Umbilical cord (tissue), 2 donors: Measurements from ENCODE around the gene CD164L2. TPM values are rescaled to one million over a fixed set of nuclear protein-coding genes. Genes with fewer than 3 reads are reported as not detected.
"Not testable (repeated sequence)": the region's sequence is repeated elsewhere in the genome, so short reads cannot be mapped to it uniquely, and the experiment has no call there.

Source experiments
- DNase-seq: peaks from one replicate; pipeline ENCODE4 v3.0.0-alpha.2; 2015; ENCODE audit warnings: low spot score
- total RNA-seq: library from RNA; depleted of rRNA; stranded (reverse); fragments of >200 nt; gene quantifications from one replicate; pipeline ENCODE4 v1.2.3, GENCODE V29; 2014; ENCODE audit warnings: low replicate concordance; ENCODE audit not compliant: insufficient read depth

CD164L2 gene
- total RNA-seq, 1 donor from 2014 or later: not detected

DNA sequence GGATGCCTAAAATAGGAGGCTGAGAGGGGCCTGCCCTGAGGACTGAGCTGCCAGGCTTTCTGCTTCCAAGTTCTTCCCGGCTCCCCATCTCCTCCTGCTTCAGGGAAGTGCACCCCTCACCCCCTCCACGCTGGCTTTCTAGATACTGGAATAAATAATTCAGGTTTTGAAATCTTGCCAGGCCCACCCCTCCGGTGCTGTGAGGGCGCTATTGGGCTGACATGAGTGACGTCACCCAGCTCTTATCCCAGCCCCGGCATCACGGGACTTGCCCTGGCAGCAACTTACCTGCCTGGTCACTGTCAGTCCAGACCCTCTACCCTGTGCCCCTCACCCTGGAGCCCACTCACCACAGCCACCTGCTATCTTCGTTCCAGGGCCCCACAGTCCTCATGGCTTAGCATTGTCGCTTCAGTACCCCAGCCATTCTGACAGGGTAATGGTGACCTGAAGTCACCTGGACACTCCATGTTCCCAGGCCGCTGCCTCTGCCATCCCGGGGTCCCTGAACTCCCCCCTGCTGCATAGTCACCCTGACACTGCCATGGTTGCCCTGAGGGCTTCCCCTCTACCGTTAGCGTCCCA is 8.5 kb upstream of the CD164L2 start:
- peak; percentile 63 for DNase-seq

DNA sequence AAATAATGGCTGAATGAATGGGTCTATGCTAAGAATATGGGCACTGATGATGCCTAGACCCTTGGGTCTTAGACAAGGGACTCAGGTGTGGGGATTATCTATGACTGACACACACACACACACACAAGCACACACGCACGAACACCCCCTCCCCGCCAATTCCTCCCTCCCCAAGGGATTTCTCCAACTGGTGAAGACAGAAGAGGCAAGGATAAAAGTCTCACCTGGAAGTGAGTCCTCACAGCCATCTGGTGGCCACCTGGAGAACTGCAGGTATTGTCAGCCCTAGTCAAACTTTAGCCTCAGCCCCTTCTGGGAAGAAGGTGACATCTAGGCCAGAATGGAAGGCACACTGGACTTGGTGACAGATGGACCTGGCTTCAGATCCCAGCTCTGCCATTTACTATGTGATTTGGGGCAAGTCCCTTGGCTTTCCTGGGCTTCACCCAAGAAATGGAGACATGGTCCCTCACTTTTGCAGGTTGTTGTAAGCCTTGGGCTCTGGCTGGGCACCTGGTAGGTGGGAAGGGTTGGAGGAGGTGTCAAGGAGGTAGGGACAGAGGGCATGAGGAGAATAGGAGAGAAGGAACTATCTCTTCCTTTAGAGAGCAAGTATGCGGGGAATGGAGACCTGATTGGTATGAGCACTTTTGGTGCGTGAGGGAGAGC is 5.3 kb upstream of the CD164L2 start:
- no peak for DNase-seq

DNA sequence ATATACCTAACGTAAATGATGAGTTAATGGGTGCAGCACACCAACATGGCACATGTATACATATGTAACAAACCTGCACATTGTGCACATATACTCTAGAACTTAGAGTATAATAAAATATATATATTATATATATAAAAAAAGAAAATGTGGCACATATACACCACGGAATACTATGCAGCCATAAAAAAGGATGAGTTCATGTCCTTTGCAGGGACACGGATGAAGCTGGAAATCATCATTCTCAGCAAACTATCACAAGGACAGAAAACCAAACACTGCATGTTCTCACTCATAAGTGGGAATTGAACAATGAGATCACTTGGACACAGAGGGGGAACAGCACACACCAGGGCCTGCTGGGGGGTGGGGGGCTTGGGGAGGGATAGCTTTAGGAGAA is 1.7 kb upstream of the CD164L2 start:
- DNase-seq: not testable (repeated sequence)

DNA sequence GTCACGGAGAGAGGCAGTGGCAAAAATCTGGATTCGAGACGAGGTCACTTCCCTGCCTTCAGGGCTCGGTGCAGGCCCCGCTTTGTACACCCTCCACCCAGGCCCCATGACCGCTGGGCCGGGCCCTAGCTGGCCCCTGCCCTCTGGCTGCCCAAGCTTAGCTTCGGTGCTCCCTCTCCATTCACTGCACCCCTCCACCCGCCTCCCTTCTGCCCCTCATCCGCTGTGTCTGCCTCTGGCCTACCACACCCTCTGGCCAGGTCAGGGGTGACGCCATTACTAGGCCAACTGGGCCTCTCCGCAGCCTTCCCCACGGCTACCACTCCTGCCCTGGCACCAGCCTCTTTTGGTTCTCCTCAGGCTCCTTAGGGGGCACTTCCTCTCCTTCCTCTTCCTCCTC is 528 bp upstream of the CD164L2 start:
- no peak for DNase-seq

DNA sequence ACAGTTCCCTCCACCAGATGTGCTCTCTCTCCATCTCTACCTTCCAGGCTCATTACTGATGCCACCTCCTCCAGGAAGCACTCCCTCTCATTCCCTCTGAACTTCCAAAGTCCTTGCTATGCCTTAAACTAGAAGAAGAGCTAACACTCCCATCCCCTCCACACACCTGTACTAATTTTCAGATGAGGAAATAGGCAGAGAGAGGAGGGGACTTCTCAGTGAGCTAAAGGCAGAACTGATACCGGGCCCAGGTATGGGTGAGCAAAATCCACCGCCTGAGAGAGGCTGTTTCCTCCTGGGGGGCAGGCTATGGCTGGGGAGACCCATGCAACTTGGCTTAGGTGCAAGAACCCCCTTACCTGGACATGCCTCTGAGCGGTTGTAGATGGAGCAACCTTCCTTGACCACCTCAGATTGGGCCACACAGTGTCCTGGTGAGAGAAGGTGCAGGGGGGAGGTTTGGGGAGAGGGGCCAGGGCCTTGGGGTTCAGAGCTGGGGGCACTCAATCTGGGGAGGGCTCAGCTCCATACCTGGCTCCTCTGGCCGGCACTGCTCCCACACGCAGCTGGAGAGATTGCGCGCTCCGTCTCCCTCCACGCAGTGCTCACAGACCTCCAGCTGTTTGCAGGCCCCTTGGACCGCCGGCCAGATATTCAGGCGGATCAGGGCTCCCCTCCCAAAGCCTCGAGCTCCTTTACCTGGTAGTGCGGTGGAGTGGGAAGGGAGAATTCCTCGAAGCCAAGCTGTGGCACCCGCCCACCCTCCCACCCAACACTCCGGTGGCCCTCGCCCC is 967 bp downstream of the CD164L2 start:
- no peak for DNase-seq

DNA sequence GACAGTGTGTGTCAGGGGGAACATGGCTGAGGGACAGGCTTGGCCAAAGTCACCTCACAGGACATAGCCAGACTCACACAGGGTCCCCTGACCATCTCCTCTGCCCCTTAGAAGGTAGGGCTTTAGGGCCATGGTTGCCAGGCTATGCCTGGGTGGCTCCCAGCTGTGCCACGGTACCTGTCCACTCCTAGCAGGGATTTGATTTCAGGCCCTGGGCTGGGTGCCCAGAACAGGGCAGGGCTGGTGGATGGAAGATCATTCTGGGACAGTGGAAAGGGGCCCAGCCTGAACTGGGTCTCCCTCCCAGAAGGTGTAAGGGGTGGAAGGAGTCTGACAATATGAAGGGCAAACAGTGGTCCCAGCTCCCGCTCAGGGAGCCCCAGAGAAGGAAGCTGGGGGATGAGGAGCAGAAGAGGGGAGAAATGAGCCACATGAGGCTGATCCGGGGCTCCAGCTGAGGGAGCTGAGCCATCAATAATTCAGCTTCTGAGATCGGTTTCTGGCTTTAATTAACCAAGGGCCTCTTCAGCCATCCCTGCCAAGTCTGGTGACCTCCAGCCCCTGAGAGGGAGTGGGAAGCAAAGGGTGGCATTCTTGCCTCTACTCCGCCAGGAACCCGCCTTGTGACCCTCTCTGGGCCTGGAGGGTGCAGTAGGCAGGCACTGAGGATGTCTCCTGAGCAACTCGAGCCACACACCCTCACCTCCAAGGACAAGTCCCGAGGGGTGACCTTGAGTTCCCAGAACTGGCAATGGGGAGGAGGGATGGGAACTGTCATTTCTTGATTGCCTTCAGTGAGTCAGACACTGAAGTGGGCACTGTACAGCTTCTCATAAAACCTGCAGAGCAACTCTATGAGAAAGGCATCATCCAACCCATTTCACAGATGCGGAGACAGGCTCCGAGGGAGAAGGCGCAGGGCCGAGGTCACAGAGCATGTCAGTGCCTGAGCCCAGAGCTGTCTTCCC is 2.1 kb downstream of the CD164L2 start:
- no peak for DNase-seq

DNA sequence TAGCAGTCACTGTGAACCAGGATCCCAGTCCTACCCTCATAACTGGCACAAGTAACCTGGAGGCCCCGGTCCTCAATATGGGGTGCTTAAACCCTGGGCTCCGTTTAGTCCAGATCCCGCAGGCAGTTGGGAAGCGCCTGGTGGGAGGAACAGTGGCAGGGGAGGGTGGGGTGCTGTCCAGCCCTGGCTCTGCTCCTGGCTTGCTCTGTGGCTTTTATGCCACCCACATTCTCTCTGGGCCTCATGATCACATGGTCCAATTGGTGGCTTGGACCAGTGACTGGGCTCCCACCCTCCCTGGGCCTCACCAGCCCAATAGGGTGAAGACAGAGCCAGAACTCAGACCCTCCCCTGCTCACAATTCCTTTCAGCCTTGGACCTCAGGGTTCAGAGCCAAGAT is 2.9 kb downstream of the CD164L2 start:
- no peak for DNase-seq

DNA sequence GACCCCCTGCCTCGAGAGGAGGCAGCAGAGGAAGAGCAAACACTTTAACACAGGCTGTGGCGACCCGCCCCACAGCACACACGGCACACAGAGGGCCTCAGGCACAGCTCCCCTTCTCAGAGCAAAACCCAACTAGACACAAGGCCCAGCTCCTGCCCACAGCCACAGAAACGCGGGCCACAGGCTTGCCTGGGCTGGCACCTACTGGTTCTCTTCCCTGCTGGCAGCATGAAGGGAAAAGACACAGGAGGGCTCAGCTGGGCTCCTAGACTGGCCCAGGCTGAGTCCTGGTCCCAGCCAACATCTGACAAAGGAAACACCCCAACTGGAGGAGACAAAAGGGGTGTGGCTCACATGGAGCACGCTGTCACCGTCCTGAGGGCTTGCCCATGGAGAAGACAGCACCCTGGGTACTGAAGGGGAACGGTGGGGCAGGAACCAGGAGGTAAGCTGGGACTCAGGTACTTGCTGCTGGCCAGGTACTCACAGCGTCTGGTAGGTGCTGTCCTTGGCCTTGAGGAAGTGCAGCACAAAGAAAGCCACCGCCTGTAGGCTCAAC is 3.5 kb downstream of the CD164L2 start:
- DNase-seq: no peak

DNA sequence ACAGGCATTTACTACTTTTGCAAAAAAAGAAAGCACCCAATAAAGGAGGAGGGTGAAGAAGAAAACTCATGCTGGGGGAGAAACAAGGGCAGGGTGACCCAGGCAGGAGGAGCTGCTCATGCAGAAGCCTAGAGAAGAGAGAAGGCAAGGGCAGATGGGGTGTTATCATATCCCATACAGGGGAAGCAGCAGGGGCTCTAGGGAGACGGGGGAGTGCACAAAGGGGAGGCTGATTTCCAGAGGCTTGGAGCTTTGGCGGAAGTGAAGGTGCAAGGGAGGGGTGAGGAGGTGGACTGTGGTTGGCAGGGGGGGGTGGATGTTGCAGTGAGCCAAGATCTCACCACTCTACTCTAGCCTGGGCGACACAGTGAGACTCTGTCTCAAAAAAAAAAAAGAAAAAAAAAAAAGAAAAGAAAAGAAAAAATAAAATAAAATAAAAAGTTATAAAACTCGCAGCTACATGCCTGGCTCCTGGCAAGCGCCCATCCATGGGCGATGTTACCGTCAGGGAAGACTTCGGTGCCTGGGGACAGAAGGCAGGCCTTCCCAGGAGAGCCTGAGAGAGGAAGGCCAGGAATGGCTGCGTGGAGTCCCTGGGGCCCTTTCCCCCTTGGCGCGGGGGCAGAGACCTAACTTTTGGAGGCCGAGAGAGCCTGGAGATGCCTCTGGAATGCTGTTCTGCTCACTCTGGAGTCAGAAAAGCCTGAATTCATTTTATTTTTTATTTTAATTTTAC is 5.2 kb downstream of the CD164L2 start:
- no peak for DNase-seq

DNA sequence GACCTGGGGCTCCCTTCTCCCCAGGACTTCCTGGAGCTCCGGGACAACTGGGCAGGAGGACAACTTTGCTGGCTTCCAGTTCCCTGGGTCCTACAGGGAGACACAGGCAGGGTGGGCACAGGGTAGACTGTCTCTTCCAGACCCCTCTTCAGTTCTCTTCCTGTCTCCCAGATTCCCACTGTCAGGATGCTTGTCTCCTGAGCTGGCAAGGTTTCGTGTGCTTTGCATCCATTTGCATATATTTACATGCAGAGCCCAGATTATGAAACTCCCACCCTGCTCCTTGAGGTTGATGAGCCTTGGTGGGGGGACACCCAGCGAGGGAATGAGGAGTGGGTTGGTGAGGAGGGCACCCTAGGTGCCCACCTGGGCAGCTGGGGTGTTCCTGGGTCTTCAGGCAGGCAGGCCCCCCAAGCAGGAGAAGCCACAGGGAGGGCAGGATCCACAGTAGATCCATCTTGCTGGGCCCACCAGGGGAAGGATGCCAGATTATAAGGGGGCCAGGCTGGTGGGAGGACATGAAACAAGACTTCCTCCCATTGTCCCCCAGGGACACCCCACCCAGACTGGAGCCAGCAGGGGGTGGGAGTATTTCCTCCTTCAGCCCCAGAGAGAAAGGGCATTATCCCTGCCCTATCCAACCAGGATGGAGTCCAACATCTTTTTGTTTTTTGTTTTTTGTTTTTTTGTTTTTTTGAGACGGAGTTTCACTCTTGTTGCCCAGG is 8.6 kb downstream of the CD164L2 start, which contains the start of gene FCN3:
Gene FCN3, minus strand, starts transcription at position 463 of the 725 bp plus-strand sequence. Its CDS starts 6 bp downstream, at position 457.
- DNase-seq: no peak

DNA sequence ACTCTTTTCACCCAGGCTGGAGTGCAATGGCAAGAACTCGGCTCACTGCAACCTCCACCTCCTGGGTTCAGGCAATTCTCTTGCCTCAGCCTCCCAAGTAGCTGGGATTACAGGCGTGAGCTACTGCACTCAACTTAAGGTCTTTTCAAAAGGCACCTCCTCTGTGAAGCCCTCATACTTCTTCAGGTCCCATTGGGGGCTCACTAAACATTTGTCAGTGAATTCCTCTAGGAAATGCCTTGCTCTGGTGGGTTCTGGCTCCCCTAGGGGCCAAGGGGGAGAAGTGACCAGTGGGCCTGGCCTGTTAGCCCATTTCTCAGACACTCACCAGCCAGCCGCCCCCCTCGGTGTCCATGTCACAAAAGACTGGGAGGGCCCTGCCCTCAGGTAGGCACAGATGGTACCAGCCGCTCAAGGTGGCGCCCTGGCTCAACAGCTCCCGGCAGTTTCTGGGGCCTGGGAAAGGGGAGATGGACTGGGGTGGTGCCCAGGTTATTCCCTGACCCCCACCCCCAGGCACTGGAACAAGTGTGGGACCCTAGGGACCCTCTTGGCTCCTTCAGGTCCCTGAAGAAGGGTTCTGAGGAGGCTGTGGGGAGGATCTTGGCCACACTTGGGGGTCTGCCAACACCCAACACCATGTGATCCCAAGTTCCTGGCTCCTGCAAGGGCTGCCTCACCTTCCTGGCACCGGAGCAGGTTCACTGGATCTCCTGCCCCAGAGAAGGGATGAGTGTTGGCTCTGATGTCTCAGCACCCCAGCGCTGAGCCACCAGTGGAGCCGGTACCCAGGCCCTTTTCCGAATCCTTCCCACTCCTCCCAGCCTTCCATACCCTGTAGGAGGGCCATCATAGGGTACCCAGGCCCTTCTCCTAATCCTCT is 10.1 kb downstream of the CD164L2 start:
- DNase-seq: no peak

DNA sequence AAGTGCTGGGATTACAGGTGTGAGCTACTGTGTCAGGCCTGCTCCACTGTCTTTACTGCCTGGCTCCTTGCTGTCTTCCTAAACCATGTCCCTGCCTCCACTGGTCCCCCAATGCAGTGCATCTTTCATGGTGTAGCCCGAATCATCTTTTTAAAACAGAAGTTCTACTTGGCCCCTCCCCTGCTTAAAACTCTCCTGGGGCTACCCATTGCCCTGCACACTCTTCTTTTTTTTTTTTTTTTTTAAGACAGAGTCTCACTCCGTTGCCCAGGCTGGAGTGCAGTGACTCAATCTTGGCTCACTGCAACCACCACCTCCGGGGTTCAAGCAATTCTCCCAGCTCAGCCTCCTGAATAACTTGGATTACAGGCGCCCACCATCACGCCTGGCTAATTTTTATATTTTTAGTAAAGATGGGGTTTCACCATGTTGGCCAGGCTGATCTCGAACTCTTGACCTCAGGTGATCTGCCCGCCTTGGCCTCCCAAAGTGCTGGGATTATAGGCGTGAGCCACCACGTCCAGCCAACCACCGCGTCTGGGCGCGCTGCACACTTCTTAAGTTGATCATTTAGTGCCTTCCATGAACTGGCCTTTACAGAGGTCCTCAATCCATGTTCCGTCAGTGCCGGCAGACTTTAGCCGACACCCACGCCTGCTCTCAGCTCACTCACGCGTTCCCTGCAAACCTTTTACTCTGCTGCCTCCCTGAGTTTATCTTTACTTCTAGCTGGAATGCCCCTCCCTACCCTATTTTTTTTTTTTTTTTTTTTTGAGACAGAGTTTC is 10.9 kb downstream of the CD164L2 start:
- DNase-seq: no peak

DNA sequence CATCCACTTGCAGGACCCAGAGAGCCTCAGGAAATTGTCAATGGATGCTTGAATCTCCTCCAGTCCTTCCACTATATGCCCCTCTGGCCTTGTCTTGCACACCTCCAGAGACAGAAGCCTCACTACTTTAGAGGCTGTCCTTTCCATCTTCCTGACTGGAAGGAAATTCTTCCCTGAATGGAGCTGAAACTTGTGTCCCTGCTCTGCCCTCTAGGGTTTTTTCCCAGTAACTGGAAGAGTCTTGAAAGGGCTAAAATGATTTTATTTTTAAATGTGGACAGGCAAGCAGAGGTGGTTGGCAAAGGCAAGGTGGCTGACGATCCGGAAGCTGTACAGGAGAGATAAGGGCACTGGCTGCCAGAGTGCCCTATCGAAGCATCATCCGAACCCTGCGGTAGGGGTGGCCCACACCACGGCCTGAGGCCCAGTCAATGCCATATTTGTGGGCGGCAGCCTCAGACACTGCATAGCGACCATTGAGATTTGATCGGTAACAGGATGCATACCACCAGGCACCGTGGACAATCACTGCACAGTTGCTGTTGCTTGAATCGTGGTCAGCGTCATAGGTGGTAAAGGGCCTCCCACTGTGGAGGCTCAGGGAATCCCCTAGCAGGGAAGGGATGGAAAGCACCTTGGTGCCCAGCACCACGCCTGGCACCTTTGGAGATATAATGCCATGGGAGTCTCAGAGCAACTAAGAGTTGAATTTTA is 14.1 kb downstream of the CD164L2 start:
- no peak for DNase-seq

DNA sequence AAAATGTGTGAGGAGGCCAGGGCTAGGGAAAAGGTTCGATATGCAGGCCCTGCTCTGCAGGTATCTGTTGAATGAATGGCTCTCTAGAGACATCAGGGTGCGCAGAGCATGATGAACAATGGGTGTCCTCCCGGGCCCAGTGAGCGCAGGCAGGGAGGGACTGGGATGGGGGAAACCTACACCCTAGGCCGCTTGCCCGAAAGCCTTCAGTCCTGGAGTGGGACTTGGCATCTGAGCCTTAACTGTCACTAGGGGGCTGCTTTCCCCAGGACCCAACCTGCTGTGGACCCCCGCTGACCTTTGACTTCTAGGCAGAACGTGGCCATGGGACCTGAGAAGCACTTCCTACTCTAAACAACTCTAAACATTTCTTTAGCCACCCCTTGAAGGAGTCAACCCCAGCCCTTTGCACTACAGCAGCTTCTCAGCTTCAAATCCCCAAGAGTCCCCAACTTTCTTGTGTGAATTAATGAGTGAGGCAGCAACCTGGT is 15.9 kb downstream of the CD164L2 start:
- no peak for DNase-seq

DNA sequence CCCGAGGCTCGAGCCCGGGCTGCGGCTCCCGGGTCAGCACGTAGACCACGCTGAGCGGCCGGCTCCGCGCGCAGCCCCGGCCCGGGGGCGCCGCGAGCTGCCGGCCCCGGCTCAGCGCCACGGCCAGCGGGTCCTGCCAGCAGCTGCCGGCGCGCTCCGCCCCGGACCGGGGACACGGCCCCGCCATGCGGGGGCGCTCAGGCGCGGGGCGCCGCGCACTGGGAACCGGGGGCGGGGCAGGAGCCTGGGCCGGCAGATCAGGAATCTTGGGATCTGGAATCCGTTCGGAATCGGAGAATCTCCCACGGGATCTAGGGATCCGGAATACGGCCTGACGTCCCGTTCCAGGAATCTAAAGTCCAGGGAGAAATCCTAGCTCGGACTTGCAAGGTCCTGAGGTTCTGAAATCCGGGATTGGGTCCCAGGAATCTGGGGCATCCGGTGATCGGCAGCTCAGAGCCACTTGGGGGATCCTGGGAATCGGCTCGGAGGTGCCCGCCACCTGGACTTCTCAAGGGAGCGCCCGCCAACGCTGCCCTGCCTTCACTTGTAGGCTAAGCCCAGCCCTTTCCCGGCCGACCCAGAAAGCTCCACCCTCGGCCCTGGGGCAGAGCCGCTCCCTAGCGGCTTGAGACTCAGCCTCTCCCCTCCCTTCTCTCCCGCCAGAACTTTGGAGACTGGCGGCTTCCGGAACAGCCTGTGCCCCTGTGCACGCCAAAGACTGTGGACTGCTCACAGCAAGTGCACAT is 16.5 kb downstream of the CD164L2 start, which contains the start of gene MAP3K6:
Gene MAP3K6, minus strand, starts transcription at position 551 of the 749 bp plus-strand sequence. Its CDS starts 364 bp downstream, at position 187.
- DNase-seq: peak; percentile 95

DNA sequence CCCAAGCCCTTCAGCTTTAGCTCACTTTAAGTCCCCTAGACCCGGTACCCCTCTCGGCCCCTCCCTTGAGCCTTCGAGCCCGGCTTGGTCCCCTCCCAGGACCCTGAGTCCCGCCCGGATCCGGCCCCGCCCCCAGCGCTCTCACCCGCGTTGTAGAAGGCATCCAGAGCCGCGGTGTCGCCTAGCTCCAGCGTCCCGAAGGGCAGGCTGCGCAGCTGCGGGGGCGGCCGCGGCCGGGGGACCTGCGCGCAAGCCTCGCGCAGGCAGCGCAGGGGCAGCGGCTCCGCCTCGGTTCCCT is 17.1 kb downstream of the CD164L2 start:
- peak; percentile 93 for DNase-seq
